Activated effector memory CD4-positive, alpha-beta T cell treated with Interleukin-2 at 50 U/mL for 16 hours (primary cell): Measurements from ENCODE around the gene CTBP1.

Experiments
- DNase-seq: peaks from one replicate; pipeline ENCODE4 v3.0.0-alpha.2; 2020

CTBP1 gene

GRCh38 chr4:1221155-1221870 is 27.6 kb downstream of the CTBP1 start:
- DNase-seq: no peak

GRCh38 chr4:1220566-1220965 is 28.4 kb downstream of the CTBP1 start:
- DNase-seq: no peak

DNA sequence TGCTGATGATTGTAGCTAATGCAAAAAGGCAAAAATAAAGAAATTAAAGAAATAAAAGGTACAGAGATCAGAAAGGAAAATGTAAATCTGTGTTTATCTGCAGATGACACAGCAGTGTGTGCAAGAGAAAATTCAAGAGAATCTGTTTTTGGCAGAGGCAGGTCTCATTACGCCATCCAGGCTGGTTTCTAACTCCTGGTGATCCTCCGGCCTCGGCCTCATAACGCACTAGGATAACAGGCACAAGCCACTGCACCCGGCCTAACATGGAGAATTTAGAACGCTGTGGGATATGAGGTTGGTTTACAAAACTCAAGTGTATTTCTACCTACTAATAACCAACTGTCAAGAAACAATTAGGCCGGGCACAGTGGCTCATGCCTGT is 29.4 kb downstream of the CTBP1 start:
- DNase-seq: no peak

- DNase-seq: no peak
Observed at GRCh38 chr4:1218634-1219565, 30.0 kb downstream of the CTBP1 start.

- no peak for DNase-seq
Observed at GRCh38 chr4:1217366-1217765, 31.6 kb downstream of the CTBP1 start.

GRCh38 chr4:1216869-1217294 is 32.0 kb downstream of the CTBP1 start:
- peak; percentile 62 for DNase-seq

DNA sequence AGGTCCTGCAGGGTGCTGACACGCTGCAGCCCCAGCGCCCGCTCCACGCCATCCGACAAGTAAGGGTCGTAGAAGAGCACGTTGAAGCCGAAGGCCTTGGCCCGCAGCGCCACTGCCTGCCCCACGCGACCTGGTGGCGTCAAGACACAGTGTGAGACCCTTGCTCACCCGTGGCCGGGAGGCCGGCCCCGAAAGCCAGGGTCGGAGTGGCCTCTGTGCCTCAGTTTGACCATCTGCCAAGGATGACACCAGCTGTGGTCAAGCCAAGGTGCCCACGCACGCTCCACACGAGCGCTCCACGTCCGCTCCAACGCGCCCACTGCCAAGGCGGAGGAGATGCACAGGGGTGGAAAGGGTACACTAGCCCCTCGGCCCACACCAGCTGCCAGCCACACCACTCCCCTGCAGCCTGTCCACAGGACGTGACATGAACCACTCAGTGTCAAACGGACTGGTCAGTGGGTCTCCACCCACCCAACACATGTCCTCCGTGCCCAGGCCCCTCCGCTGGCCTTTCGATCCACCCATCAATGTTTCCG is 32.8 kb downstream of the CTBP1 start:
- DNase-seq: no peak

DNA sequence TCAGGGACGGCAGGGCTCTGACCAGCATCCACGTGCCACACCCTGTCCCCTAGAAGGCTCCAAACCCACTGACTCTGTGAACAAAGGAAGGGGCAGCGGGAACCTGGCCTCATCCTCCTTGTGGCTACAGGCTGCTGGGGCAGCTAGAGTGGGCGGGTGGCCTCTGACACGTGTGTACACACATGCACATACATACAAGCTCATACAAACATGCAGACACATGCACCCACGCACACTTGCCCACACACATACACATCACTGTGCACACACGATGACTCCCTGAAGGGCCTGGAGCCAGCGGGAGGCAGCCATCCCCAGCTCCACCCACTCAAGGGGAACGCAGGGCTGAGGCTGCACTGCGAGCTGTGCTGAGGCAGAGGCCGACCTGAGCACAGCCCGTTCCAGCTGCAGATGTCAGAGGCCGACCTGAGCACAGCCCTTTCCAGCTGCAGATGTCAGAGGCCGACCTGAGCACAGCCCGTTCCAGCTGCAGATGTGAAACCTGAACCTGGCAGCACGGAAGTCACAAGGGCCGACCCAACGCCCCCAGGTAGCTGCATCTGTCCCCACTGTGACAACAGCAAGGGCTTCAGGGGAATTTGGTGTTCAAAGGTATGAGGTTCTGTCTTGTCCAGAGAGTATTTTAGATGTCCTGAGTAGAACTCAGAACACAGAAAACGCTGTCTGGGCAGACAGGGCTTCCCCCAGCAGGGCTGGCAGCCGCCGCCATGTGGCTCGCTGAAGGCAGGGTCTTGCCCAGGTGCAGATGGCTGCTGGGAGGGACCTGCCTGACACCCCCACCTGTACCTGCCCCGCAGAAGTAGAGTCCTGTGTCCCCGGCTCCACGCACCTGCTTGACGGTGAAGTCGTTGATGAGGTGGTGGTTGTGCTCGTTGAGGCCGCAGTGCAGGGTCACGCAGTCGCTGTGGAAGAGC is 33.5 kb downstream of the CTBP1 start:
- no peak for DNase-seq

GRCh38 chr4:1214101-1215095 is 34.5 kb downstream of the CTBP1 start:
- no peak for DNase-seq

GRCh38 chr4:1213336-1213995 is 35.5 kb downstream of the CTBP1 start:
- no peak for DNase-seq

- no peak for DNase-seq
Observed at GRCh38 chr4:1212546-1213335, 36.2 kb downstream of the CTBP1 start.

GRCh38 chr4:1211891-1212545 is 36.9 kb downstream of the CTBP1 start:
- DNase-seq: no peak

DNA sequence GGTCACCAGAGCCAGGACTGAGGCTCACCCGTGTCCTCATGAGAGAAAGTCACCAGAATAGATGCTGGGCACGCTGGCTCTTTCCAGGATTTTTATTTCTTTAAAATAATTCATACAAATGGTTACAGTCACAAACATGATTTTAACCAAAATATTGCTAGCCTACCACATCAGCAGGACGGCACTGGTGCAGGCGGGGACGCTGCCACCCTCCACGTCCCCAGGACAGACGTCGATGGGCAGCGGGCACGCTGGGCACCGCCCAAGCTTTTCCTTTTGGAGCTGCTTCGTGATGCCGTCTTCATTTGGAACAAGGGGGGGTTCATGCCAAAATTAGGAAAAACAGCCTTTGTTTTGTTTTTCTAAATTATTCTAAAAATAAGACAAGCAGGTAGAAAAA is 37.6 kb downstream of the CTBP1 start:
- no peak for DNase-seq

GRCh38 chr4:1210971-1211370 is 38.0 kb downstream of the CTBP1 start:
- no peak for DNase-seq

DNA sequence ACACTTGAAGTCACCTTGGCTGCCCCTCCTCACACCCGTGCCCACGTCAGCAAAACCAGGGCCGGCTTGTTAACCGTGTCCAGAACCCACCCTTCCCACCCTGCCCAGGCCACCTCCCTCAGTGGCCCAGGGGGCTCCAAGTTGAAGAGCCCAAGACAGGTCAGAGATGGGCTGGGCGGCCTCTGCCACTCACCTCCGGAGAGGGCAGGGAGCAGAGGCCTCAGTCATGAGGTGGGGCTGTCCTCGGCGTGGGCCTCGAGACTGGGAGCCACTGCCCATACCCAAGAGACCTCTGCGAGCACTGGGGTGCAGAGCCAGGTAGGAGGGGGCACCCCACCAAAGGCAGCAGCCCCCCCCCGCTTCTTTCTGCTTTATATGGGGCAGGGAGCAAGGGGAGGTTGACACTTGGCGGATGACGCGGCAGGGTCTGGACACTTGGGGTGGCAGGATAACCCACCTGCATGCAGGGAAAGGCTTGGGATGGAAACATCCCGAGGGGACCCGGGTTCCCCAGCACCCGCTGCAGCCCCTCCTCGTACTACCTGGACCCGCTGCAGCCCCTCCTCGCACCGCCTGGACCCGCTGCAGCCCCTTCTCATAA is 38.6 kb downstream of the CTBP1 start:
- DNase-seq: no peak

DNA sequence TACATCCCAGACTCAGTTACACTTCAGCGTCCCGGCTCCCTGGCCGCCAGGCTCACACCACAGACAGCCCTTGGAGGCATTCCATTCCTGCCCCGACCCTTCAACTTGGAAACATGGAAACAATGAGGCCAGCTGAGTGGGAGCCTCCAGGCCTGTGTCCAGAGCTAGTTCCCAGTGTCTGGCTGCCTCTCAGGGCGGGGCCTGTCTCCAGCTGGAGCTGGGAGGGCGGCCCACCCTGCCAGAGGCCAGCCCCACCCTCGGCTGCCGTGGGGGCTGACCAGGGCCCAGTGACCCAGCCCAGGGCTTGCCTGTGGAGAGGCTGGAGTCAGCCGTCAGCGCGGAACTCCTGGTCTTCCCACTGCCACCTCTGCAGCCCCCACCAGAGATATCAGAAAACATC is 39.1 kb downstream of the CTBP1 start:
- no peak for DNase-seq

- DNase-seq: no peak
Observed at GRCh38 chr4:1208970-1209704, 39.8 kb downstream of the CTBP1 start.

- no peak for DNase-seq
Observed at GRCh38 chr4:1208266-1208961, 40.5 kb downstream of the CTBP1 start.
